Karpas-422 (cell line): Measurements from ENCODE around the gene NEDD4L. TPM values are rescaled to one million over a fixed set of nuclear protein-coding genes. Genes with fewer than 3 reads are reported as not detected.

Source experiments
- DNase-seq: peaks from one replicate; pipeline ENCODE4 v3.0.0-alpha.2; 2015
- H2AFZ ChIP-seq: fragments of 200-600 bp; sonication (generic); 2 replicates; pipeline ENCODE4 v1.6.1; 2014; ENCODE audit warnings: antibody characterized with exemption, low read length, mixed read lengths
- H3K27ac ChIP-seq: fragments of 200-600 bp; sonication (generic); 2 replicates; pipeline ENCODE4 v1.5.1; 2014; ENCODE audit warnings: mild to moderate bottlenecking, low read length, moderate library complexity
- H3K27me3 ChIP-seq: fragments of 200-600 bp; sonication (generic); 2 replicates; pipeline ENCODE4 v1.6.1; 2014; ENCODE audit warnings: low read length, mixed read lengths
- H3K36me3 ChIP-seq: fragments of 200-600 bp; sonication (generic); 2 replicates; pipeline ENCODE4 v1.6.1; 2014; ENCODE audit warnings: low read length, mixed read lengths; ENCODE audit not compliant: insufficient read depth
- H3K4me1 ChIP-seq: fragments of 200-600 bp; sonication (generic); 2 replicates; pipeline ENCODE4 v1.6.1; 2014; ENCODE audit warnings: mild to moderate bottlenecking, low read length, mixed read lengths
- H3K4me2 ChIP-seq: fragments of 200-600 bp; sonication (generic); 2 replicates; pipeline ENCODE4 v1.6.1; 2014; ENCODE audit warnings: low read length, low read depth, mild to moderate bottlenecking; ENCODE audit not compliant: poor library complexity, severe bottlenecking
- H3K4me3 ChIP-seq: fragments of 200-600 bp; sonication (generic); 2 replicates; pipeline ENCODE4 v1.5.1; 2014; ENCODE audit warnings: mild to moderate bottlenecking, antibody characterized with exemption, low read length, mixed read lengths
- H3K79me2 ChIP-seq: fragments of 200-600 bp; sonication (generic); 2 replicates; pipeline ENCODE4 v1.6.1; 2014; ENCODE audit warnings: mild to moderate bottlenecking, low read length, mixed read lengths
- H3K9ac ChIP-seq: fragments of 200-600 bp; sonication (generic); 2 replicates; pipeline ENCODE4 v1.6.0; 2014; ENCODE audit warnings: low read length
- H3K9me2 ChIP-seq: fragments of 200-600 bp; sonication (generic), shearing (Covaris generic); replicated peaks from 2 replicates; pipeline ENCODE4 v1.6.0; 2014; ENCODE audit warnings: mild to moderate bottlenecking, low read length, moderate library complexity; ENCODE audit not compliant: insufficient read depth
- H3K9me3 ChIP-seq: fragments of 300-700, 200-600 bp; sonication (generic); 2 replicates; pipeline ENCODE4 v1.6.1; 2014; ENCODE audit warnings: low read length, mixed read lengths
- H4K20me1 ChIP-seq: fragments of 200-600 bp; sonication (generic); 2 replicates; pipeline ENCODE4 v1.6.1; 2014; ENCODE audit warnings: mild to moderate bottlenecking, antibody characterized with exemption, low read length, low read depth; ENCODE audit not compliant: insufficient read depth
- total RNA-seq: library from RNA; depleted of rRNA; stranded (reverse); fragments of >200 nt; shearing (Covaris generic); gene quantifications from 2 replicates; pipeline ENCODE4 v1.2.3, GENCODE V29; 2014; ENCODE audit warnings: low replicate concordance

NEDD4L gene
- total RNA-seq, 1 experiment from 2014 or later, result 17.1 TPM

DNA sequence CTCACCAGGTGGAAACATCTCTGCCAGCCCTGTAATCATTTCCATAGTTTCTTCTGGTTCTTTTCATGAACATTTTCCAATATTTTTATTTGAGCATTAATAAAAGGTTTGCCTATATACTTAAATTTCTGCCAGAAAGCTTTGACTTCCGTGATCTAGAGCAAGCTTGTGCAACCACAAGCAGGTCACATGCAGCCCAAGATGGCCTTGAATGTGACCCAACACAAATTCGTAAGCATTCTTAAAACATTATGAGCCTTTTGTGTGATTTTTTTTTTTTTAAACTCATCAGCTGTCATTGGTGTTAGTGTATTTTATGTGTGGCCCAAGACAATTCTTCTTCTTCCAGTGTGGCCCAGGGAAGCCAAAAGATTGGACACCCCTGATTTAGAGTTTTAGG lies 51.6 kb downstream of the NEDD4L start:
- Histone ChIP-seq H3K9ac (no peak overlapping the region), H3K79me2 (no peaks in the 10 kb centered on the region), H3K4me2 (no peak overlapping the region), H3K27me3 (no peaks in the 10 kb centered on the region), H3K9me3 (no peaks in the 10 kb centered on the region), H3K4me3 (no peak overlapping the region), H3K4me1 (peaks cover 21% of the 10 kb centered on the region), H3K9me2 (no peaks in the 10 kb centered on the region), H3K36me3 (no peaks in the 10 kb centered on the region), H2AFZ (no peak overlapping the region), H3K27ac (no peak overlapping the region), H4K20me1 (peaks cover 7% of the 10 kb centered on the region)
- DNase-seq, result no peak

DNA sequence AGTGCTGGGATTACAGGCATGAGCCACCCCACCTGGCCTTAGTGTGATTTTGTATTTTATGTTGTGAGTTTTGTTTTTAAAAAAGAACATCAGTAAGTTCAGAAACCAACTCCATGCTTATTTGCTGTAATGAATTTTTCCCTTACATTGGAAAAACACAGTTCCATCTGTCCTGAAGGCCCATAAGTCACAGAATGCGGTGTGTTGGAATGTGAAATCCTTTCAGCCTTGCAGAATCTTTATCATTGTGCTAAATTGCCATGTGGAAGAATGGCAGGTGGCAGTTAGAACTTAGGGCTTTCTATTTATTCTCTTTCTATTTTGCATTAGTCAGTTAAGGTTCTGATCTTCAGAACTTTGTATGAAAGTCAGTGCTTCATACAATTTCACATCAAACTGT lies 52.6 kb downstream of the NEDD4L start:
- no peak overlapping the region for H3K27ac ChIP-seq
- no peaks in the 10 kb centered on the region for H3K27me3 ChIP-seq
- H3K36me3 ChIP-seq, result no peaks in the 10 kb centered on the region
- peaks cover 21% of the 10 kb centered on the region for H3K4me1 ChIP-seq
- H4K20me1 ChIP-seq, result peaks cover 7% of the 10 kb centered on the region
- no peak overlapping the region for H3K4me2 ChIP-seq
- no peak for DNase-seq
- no peak overlapping the region for H3K9ac ChIP-seq
- H3K9me2 ChIP-seq, result no peaks in the 10 kb centered on the region
- no peak overlapping the region for H3K4me3 ChIP-seq
- H3K9me3 ChIP-seq, result no peaks in the 10 kb centered on the region
- no peak overlapping the region for H2AFZ ChIP-seq
- H3K79me2 ChIP-seq, result no peaks in the 10 kb centered on the region

DNA sequence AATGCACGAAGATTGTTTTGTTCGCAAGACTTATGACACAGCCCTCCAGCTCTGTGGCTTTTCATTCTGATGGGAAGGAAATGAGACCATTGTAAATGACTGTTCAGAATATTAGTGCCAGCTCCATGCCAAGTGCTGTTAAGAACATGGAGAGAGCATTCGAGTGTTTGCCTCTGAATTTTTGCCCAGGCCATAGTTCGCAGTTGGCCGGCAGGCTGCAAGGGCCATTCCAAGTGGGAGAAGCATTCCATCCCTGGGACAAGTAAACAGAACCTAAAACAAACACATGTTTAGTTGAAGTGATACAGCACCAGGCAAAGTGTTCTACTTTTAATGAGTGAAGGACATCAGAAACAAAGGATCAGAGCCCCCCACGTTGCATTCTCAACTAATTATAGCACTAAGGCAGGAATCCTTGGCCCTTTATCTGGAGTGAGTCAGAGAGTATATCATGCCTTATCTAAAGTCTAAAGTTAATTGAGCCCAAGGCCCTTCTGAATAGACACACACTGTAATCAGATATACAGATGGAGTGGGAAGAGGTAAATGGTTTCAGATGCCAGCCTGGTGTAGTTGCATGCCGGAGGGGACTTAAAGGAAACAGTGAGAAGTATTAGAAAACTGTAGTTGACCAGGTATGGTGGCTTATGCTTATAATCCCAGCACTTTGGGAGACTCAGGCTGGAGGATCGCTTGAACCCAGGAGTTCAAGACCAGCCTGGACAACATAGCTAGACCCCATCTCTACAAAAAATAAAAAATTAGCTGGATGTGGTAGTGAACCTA lies 53.3 kb downstream of the NEDD4L start:
- Histone ChIP-seq H3K9ac (no peak overlapping the region), H3K36me3 (no peaks in the 10 kb centered on the region), H3K27me3 (no peaks in the 10 kb centered on the region), H3K4me2 (no peak overlapping the region), H4K20me1 (peaks cover 2% of the 10 kb centered on the region; the same call in 1 of the 2 replicates), H3K9me3 (no peaks in the 10 kb centered on the region), H3K4me1 (peaks cover 24% of the 10 kb centered on the region), H3K4me3 (no peak overlapping the region), H3K9me2 (no peaks in the 10 kb centered on the region), H2AFZ (no peak overlapping the region), H3K27ac (no peak overlapping the region), H3K79me2 (no peaks in the 10 kb centered on the region)
- no peak for DNase-seq

DNA sequence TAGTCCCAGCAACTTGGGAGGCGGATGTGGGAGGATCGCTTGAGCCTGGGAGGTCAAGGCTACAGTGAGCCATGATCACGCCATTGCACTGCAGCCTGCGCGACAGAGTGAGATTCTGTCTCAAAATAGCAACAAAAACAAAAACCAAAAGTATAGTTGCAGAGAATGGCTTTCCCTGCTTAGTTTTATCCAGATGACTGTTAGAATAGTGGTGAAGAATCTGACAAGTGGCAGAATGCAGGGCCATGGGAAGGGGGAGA lies 53.8 kb downstream of the NEDD4L start:
- Histone ChIP-seq H4K20me1 (no peaks in the 10 kb centered on the region; the same call in 1 of the 2 replicates), H3K4me1 (peaks cover 29% of the 10 kb centered on the region), H3K4me2 (no peak overlapping the region), H3K36me3 (no peaks in the 10 kb centered on the region), H3K79me2 (no peaks in the 10 kb centered on the region), H3K9ac (no peak overlapping the region), H3K4me3 (no peak overlapping the region), H3K27me3 (no peaks in the 10 kb centered on the region), H2AFZ (no peak overlapping the region), H3K9me2 (no peaks in the 10 kb centered on the region), H3K9me3 (no peaks in the 10 kb centered on the region), H3K27ac (no peak overlapping the region)
- no peak for DNase-seq

DNA sequence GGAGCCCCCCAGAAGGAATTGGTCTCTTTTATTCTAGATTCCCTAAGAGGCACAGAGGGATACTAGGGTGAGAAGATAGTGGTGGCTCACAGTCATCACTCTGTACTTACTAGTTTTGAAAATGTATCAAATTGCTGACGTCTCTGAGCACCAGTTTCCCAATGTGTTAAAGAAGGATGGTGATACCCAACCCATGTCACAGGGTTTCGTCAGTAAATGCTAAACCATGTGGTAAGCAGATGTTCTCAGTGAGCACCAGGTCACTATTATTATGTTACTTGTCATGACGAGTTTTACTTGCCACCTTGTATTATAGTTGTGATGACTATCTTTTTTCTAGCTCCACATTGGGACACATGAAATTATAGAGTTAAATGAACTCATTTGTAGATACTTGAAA lies 54.7 kb downstream of the NEDD4L start:
- Histone ChIP-seq H2AFZ (no peak overlapping the region), H3K27me3 (no peaks in the 10 kb centered on the region), H3K9me2 (no peaks in the 10 kb centered on the region), H4K20me1 (peaks cover 5% of the 10 kb centered on the region; the same call in 1 of the 2 replicates), H3K4me1 (peaks cover 36% of the 10 kb centered on the region), H3K4me3 (no peak overlapping the region), H3K9ac (no peak overlapping the region), H3K36me3 (no peaks in the 10 kb centered on the region), H3K79me2 (no peaks in the 10 kb centered on the region), H3K27ac (no peak overlapping the region), H3K9me3 (no peaks in the 10 kb centered on the region), H3K4me2 (no peak overlapping the region)
- no peak for DNase-seq

DNA sequence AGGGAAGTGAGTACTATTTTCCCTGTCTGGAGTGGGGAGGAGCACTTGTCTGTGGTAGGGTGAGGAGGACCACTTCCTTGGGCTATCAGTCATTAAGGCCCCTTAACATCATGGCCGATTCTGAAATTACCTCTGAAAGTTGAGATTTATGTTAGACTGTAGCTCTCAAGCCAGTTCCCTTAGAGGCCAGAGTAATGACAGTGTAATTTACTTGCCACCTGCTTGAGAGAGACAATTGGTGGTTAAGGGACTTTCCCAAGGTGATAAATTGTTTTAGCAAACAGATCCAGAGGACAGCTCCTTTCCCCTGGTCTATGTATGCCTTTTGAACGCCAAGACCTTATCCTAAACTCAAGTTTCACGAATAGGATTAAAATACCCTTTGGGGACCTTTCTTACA lies 56.1 kb downstream of the NEDD4L start:
- Histone ChIP-seq H3K27ac (no peak overlapping the region), H4K20me1 (peaks cover 10% of the 10 kb centered on the region; the same call in 1 of the 2 replicates), H3K27me3 (no peaks in the 10 kb centered on the region), H3K79me2 (no peaks in the 10 kb centered on the region), H3K9ac (no peak overlapping the region), H2AFZ (no peak overlapping the region), H3K4me3 (no peak overlapping the region), H3K4me1 (peaks cover 39% of the 10 kb centered on the region), H3K9me3 (no peaks in the 10 kb centered on the region), H3K4me2 (no peak overlapping the region), H3K9me2 (no peaks in the 10 kb centered on the region), H3K36me3 (no peaks in the 10 kb centered on the region)
- no peak for DNase-seq

DNA sequence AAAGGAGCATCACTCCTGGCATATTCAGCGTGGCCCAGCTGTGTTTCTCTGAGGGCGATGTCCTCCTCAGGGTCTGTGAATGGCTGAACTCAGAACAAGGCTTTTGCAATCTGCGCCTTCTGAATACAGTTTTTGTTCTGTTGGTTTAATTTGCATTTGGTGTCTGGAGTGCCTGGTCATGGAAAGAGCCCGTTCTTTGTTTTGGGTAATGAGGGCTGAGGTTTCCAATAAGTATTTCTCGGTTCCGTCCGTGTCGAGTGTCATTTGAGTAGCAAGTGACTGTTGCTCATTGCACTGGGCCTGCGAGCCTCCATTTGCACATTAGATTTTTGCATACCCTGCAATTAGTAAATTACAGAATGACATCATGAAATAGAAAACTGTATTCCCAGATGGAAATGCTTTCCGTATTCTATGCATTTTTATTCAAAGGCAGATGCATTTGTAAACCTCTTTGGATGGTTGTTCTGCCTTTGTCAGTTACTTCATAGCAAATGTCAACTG lies 57.3 kb downstream of the NEDD4L start:
- Histone ChIP-seq H3K4me3 (peak overlapping the region; percentile 0; the same call in 1 of the 2 replicates), H3K36me3 (no peaks in the 10 kb centered on the region), H3K9me3 (no peaks in the 10 kb centered on the region), H3K79me2 (no peaks in the 10 kb centered on the region), H3K9ac (no peak overlapping the region), H3K27ac (no peak overlapping the region), H3K27me3 (no peaks in the 10 kb centered on the region), H2AFZ (no peak overlapping the region), H4K20me1 (peaks cover 18% of the 10 kb centered on the region; the same call in 1 of the 2 replicates), H3K9me2 (no peaks in the 10 kb centered on the region), H3K4me2 (peak overlapping the region; percentile 49), H3K4me1 (peaks cover 51% of the 10 kb centered on the region)
- DNase-seq, result peak; percentile 46

DNA sequence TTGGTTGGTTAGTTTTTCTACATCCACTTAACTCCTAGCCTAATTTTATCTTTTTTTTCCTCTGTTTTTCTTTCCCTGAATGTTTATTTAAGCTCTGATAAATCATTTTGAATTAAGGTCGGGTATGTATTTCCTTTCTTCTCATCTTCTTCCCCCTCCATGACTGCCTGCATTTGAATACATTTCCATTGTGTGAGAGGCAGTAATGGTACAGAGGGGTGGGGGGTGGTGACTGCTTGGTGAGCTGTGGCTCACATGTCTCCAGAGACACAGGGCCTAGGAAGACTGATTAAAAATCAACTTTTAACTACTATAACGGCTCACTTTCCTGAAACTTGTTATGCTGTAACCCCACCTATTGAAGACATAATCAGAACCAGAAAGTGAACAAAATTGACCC lies 58.0 kb downstream of the NEDD4L start:
- no peaks in the 10 kb centered on the region for H3K9me2 ChIP-seq
- DNase-seq, result peak; percentile 58
- H3K79me2 ChIP-seq, result no peaks in the 10 kb centered on the region
- peaks cover 52% of the 10 kb centered on the region for H3K4me1 ChIP-seq
- H4K20me1 ChIP-seq, result peaks cover 21% of the 10 kb centered on the region; the same call in 1 of the 2 replicates
- peak overlapping the region; percentile 0; the same call in 1 of the 2 replicates for H3K4me3 ChIP-seq
- no peaks in the 10 kb centered on the region for H3K9me3 ChIP-seq
- no peak overlapping the region for H3K9ac ChIP-seq
- no peak overlapping the region for H2AFZ ChIP-seq
- H3K4me2 ChIP-seq, result peak overlapping the region; percentile 49
- no peaks in the 10 kb centered on the region for H3K36me3 ChIP-seq
- H3K27me3 ChIP-seq, result no peaks in the 10 kb centered on the region
- H3K27ac ChIP-seq, result no peak overlapping the region
